ENCODE results near the gene HSDL1. TPM values are rescaled to one million over a fixed set of nuclear protein-coding genes. Genes with fewer than 3 reads are reported as not detected.

HSDL1 gene
- total RNA-seq, 1 experiment from 2014 or later = 35.8 TPM

DNA sequence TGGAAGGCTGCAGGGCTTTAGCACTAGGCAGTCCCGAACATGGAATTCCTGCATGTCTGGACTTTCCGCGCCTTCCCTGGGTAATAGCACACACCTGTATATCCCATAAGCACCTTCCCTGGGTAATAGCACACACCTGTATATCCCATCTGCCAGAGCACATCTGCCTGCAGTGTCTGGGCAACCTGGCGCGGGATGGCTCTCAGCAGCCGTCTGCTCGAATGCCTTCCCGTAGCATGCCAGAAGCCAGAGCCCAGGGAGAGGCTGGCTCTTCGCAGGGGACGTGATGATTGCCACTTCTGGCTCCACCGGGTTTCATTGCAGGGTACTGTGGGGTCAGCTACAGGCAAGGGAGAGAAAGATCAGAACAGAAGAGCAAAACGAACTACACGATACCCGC lies 49.5 kb downstream of the HSDL1 start (continued):
- TF ChIP-seq, protein P1, sequence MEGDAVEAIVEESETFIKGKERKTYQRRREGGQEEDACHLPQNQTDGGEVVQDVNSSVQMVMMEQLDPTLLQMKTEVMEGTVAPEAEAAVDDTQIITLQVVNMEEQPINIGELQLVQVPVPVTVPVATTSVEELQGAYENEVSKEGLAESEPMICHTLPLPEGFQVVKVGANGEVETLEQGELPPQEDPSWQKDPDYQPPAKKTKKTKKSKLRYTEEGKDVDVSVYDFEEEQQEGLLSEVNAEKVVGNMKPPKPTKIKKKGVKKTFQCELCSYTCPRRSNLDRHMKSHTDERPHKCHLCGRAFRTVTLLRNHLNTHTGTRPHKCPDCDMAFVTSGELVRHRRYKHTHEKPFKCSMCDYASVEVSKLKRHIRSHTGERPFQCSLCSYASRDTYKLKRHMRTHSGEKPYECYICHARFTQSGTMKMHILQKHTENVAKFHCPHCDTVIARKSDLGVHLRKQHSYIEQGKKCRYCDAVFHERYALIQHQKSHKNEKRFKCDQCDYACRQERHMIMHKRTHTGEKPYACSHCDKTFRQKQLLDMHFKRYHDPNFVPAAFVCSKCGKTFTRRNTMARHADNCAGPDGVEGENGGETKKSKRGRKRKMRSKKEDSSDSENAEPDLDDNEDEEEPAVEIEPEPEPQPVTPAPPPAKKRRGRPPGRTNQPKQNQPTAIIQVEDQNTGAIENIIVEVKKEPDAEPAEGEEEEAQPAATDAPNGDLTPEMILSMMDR (IDR thresholded peaks at IDR 0.05 in 2 of 3, conservative IDR thresholded peaks at IDR 0.05 in 1 of 3; ENCODE audit: borderline replicate concordance in 1 of 3, insufficient read depth in 1 of 3, low read depth in 2 of 3, low read length in 2 of 3) = no peak
- TF ChIP-seq FOSL1 (IDR thresholded peaks at IDR 0.05; ENCODE audit: low read depth) = no peak
- TF ChIP-seq, protein P2, sequence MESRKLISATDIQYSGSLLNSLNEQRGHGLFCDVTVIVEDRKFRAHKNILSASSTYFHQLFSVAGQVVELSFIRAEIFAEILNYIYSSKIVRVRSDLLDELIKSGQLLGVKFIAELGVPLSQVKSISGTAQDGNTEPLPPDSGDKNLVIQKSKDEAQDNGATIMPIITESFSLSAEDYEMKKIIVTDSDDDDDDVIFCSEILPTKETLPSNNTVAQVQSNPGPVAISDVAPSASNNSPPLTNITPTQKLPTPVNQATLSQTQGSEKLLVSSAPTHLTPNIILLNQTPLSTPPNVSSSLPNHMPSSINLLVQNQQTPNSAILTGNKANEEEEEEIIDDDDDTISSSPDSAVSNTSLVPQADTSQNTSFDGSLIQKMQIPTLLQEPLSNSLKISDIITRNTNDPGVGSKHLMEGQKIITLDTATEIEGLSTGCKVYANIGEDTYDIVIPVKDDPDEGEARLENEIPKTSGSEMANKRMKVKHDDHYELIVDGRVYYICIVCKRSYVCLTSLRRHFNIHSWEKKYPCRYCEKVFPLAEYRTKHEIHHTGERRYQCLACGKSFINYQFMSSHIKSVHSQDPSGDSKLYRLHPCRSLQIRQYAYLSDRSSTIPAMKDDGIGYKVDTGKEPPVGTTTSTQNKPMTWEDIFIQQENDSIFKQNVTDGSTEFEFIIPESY (IDR thresholded peaks at IDR 0.05; ENCODE audit: extremely low read depth, insufficient replicate concordance, low read length) = no peak

DNA sequence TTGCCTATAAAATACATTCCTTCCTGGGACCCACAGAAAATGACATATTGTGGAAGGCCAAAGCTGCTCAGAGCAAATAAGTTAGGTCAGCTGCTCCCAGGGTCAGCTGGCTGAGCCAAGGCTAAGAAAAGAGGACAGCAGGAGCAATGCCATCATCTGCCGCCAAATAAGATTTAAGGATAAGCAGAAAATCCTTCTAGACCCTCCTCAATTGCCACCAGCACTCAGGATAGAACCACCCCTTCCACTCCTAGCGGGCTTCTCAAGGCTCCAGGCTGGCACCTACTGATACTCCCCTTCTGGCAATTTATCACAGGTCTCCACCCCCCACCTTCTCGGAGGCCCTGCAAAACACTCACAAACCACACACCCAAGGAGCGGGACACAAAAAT lies 51.1 kb downstream of the HSDL1 start:
- no peak for ATAC-seq
- Histone ChIP-seq H3K79me2 (ENCODE audit: insufficient read depth, low read length) (no peaks in the 10 kb centered on the region), H4K20me1 (ENCODE audit: insufficient read depth) (no peaks in the 10 kb centered on the region), H3K4me3 (replicated peaks in 1 of 2; ENCODE audit: low read depth in 1 of 2, low read length in 2 of 2) (no peak overlapping the region), H3K36me3 (ENCODE audit: control insufficient read depth in 1 of 2, insufficient read depth in 2 of 2, low read length in 2 of 2) (peaks cover 33 to 57% of the 10 kb centered on the region in 2 experiments; a peak in 3 of 4 replicates), H3K27ac (ENCODE audit: low read depth, low read length) (no peak overlapping the region), H3K4me1 (ENCODE audit: control insufficient read depth in 1 of 2, insufficient read depth in 2 of 2, low read length in 2 of 2) (no peaks in the 10 kb centered on the region), H3K9me3 (ENCODE audit: control insufficient read depth in 1 of 2, insufficient read depth in 1 of 2, low read depth in 1 of 2, low read length in 2 of 2) (no peaks in the 10 kb centered on the region), H3K9ac (ENCODE audit: low read length) (no peak overlapping the region), H3K27me3 (ENCODE audit: insufficient read depth, low read length) (no peaks in the 10 kb centered on the region), H2AFZ (ENCODE audit: low read depth, low read length, poor library complexity, severe bottlenecking) (no peak overlapping the region), H3K9me2 (ENCODE audit: insufficient read depth) (no peaks in the 10 kb centered on the region), H3K4me2 (ENCODE audit: low read length) (no peak overlapping the region)
- CTCF ChIA-PET = no interaction called here
- intact Hi-C loops (cut with micrococcal nuclease) = no loop called here
- no peak for TF ChIP-seq SRF (IDR thresholded peaks at IDR 0.05; ENCODE audit: low read depth)
- no peak for TF ChIP-seq CBX3 (IDR thresholded peaks at IDR 0.05; ENCODE audit: low read depth)
- no peak for TF ChIP-seq EGR1 (IDR thresholded peaks at IDR 0.05; ENCODE audit: low read depth)
- TF ChIP-seq CEBPB (IDR thresholded peaks at IDR 0.05; ENCODE audit: low read depth) = no peak
- TF ChIP-seq JUND (IDR thresholded peaks at IDR 0.05) = no peak
- no peak for TF ChIP-seq EZH2phosphoT487 (IDR thresholded peaks at IDR 0.05; ENCODE audit: borderline replicate concordance)
- TF ChIP-seq ZNF274 (IDR thresholded peaks at IDR 0.05; ENCODE audit: low read depth, low read length) = no peak
- no peak for TF ChIP-seq POLR2A (IDR thresholded peaks at IDR 0.05; ENCODE audit: borderline replicate concordance, extremely low read depth, insufficient read depth, insufficient read length)
- TF ChIP-seq TCF7L2 (IDR thresholded peaks at IDR 0.05; ENCODE audit: borderline replicate concordance, extremely low read depth, insufficient read depth, insufficient read length) = no peak
- POLR2A ChIA-PET = no interaction called here
- RAD21 ChIA-PET (ENCODE audit: low non-redundant PET in 1 of 2, low total read pairs in 2 of 2, uncharacterized antibody in 2 of 2, unreplicated experiment in 2 of 2) = no interaction called here
- DNase-seq (ENCODE audit: low read depth, low spot score) = no peak
- no TSS peak for BruUV-seq (replicated peaks)

All from HCT116 (cell line).